GM18861 (cell line): ENCODE data around the gene RELCH.

ENCODE experiments used
- ATAC-seq: cut with Tn5 transposase; IDR thresholded peaks from one replicate; pipeline ENCODE4 v1.9.1; 2021; ENCODE audit not compliant: unreplicated experiment

RELCH gene

DNA sequence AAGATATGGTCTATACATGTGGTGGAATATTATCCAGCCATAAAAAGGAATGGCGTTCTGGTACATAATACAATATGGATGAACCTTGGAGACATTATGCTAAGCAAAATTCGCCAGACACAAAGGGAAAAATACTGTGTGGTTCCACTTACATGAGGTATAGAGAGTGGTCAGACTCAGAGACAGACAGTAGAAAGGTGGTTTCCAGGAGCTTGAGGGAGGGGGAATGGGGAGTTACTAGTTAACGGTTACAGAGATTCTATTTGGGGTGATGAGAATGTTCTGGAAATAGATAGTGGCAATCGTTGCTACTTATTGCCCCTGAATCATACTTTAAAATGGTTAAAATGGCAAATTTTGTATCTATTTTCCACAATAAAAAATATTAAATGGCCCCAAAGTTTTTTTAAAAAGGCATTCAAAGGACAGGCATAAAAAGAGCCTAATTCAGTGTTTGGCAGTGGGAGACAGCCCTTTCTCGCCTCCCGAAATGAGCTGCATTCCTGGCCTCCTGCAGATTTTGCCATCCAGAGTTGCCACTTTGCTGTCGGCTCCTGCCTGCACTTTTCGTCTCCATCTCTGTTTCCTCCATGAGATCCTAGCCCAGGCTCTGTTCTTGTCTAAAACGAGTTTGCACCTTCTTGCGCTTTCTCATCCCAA is 151.5 kb downstream of the RELCH start:
- ATAC-seq = peak; percentile 58

DNA sequence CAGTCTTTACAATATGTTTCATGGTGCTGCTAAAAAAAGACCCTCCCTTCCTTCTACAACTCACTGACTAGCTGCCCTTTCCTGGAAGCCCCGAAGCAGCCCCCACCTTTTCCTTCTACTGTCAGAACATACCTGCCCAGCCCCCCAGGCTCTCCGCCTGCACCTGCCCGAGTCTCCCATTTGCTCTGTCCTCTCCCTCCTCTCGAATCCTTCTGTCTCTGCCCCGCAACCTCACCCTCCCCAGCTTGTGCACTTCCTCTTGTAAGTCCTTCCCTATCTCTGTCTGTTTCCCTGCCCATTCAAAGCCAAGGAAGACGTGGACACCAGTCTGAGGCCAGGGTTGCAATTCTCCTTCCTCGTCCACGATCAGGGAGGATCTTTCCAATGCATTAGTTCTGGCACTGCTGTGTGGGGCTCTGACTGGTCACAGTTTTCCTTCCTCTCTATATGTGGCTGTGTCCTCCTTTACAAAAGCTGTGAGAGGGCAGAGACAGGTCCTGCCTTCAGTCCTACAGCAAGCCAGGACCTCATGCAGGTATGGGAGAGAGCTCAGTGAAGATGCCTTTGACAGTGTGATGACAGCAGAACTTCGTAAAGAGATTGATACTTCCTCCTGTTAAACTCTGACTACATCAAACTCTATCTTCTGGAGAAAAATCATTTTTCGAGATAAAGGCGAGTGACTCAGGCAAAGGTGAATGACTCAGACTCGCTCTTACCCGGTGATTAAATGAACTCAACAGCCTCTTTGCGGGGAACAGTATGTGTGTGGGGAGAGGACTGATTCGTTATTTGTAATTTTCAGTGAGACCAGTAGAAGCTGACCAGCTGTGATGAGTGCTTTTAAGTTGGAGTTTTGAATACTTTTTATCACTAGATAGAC is 152.3 kb downstream of the RELCH start:
- no peak for ATAC-seq

DNA sequence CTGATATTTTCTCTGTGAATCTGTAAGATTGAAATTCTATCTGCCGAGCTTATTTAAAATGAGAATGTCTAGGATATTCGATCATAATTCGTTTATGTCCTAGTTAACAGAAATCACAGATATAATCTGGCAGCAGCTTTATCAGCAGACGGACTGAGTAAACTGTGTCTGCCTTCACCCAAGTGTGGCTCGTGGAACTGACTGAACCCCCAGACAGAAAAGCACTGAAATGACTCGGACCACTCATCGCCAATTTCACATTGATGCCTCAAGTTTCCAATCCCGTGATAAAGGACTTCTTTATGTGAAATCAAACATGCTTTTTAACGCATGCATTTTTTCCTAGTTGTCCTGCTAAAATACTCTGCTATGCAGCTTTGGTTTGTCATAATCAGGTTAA is 153.9 kb downstream of the RELCH start:
- no peak for ATAC-seq

DNA sequence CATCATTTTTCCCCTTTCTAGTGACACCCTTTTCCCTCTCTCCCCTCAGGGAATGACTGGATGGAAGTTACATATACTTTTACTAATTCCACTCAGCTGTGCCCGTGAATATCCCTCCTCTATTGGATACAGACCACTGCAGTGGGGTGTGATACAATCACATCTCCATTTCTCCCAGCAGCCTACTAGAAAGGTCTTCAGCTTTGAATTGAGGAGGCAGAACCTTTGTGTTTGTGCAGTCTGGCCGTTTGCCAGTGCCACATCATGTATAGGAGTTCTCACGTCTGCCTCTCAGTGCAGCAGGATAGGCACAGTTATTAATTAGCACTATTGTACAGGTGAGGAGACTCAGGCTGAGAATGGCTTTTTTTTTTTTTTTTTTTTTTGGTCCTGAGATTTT is 154.4 kb downstream of the RELCH start:
- ATAC-seq = no peak

DNA sequence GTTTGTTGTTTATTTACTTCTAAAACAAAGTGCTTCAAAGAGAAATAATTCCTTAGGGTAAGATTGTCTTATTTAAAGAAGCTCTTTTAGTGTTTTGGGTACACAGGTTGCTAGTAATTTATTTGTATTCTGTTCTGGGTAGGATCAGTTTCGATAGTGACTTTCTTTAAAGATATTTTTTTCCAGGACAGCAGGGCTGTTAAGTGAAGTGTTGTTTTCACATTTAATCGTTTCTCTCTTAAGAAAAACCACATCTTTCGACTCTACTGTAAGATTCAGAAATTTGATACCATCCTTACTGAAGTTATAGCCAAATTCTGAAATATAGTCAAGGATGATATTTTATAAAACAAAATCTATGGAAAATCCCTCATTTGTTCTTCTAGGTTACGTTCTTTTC is 155.8 kb downstream of the RELCH start:
- ATAC-seq = no peak

DNA sequence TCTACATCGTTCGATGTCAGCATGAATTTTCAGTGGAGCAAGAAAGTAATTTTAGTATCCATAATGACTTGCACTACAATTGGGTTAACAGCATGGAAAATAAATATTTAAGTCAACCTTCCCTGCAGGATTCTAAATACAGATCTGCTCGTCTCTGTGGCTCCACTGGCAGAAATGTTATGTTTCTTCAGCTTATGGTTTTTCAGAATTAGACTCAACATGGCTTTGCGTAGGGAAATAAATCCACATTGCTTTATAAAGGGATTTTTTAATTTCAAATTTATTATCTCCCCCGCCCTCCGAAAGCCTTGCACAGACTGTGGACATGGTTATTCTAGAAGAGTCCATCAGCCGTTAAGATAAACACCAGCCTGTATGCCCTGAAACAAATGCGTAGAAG is 156.3 kb downstream of the RELCH start:
- ATAC-seq = no peak

DNA sequence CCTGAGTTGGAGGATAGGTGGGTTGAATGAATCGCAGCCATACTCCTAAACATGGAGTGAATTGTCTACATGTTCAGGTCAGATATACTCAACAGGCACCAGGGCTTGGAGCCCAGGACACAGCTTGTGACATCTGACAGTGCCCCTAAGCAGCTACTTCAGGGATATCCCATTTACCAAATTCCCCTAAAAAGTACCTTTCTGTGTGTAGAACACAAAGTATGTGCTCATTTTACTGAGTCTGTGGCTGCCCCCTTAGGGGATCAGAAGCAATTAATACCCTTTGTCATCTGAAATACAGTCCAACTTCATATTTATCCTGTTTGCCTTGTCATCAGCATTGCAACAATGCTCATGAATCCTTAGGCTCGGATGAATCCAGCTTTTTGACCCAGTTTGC is 158.9 kb downstream of the RELCH start:
- no peak for ATAC-seq

DNA sequence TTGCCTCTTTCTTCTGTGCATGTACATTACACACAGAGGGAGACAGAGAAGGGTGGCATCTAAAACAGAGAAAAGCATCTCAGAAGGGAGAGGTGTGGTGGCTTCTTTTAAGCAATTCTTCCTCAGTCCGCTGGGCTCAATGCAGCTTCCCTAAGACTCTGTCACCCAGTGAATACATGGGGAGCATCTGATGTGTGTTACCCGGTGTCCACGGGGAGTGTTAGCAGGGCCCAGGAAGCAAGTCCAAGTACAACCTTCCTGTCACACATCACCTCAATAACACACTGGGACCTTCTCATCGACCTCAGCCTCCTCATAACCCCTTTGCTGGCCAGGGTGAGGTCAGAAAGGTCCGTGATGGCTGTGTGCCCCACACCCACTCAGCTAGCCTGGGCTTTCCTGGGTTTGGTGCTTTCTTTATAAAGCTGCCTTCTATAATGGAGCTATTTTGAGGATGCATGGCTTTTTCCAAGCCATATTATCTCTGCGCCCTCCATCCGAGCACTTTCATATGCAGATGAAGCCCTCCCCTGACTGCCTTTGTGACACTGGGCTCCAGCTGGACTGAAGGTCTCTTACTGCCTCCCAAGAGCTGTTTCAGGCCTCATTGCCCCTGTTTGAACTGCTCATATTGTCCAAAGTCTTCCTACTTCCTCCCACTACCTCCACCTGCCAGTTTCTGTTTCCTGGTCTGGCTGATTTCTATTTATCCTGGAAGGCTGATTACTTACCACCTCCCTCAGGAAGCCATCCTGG is 159.5 kb downstream of the RELCH start:
- no peak for ATAC-seq

DNA sequence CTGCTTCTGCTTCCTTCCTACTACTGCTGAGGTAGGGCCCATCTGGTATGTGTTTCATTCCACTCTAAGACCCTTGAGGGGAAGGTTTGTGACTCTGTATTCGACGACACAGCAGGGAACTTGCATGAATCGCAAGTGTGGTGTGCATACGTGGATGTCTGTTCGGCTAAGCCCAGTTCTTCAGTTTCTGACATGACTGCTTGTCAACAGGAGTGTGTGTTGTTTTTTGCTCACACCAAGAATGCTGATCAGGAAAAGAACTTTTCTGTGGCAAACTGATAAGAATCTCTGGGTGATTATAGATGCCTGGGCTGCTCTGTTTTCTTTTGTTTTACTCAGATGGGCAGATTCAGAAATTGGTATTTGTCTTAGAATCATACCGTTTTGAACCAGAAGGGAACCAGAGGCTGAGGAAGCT is 160.0 kb downstream of the RELCH start:
- ATAC-seq = no peak

DNA sequence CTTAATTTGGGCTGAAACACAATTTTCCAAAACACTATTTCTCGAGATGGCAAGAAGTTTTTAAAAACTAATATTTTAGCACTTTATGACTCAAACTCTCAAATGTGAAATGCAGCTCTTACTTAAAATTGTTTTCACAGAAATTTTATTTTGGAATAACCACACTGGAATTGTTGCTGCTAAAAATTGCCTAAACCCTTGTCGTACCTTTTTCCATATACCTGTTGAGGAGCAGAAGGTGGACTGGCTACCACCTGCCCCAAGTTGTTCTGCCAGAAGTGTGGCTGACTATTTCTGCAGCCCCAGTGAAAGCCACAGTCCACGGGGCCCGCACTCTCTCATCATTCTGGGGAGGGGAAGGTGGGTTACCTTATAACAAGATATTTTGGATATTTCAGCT is 161.4 kb downstream of the RELCH start:
- ATAC-seq = no peak

DNA sequence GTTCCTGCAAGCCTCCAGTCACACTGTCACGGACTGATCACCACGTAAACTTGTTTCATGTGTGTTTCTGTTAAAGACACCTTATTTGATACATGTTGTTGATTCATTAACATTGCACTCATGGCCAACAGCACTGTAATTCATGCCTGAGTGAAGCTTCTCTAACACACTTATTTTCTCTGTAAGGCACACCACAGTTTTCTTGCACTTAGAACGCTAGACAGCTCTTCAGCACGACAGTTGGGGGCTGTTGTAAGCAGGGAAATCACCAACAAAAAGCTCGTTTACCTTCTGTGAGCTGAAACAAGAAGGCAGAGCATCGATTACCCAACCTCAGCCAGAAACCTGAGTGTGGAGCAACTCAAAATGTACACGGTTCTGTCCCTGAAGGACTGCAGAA is 166.1 kb downstream of the RELCH start:
- no peak for ATAC-seq

DNA sequence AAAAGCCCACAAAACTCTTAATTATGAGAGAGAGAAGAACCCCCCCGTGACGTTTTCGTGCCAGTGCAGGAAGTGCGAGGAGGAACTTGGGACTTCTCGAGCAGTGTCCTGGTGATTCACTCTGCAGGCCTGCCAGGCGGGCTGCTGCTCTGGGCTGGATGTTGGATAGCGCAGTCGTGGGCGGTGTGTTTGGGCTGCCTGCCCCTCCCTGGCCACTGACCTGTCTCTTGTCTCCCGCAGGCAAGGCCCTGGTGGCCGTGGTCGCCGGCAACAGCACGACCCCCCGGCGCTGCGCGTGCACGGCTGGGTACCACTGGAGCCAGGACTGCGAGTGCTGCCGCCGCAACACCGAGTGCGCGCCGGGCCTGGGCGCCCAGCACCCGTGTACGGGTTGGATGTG is 167.1 kb downstream of the RELCH start:
- ATAC-seq = no peak

DNA sequence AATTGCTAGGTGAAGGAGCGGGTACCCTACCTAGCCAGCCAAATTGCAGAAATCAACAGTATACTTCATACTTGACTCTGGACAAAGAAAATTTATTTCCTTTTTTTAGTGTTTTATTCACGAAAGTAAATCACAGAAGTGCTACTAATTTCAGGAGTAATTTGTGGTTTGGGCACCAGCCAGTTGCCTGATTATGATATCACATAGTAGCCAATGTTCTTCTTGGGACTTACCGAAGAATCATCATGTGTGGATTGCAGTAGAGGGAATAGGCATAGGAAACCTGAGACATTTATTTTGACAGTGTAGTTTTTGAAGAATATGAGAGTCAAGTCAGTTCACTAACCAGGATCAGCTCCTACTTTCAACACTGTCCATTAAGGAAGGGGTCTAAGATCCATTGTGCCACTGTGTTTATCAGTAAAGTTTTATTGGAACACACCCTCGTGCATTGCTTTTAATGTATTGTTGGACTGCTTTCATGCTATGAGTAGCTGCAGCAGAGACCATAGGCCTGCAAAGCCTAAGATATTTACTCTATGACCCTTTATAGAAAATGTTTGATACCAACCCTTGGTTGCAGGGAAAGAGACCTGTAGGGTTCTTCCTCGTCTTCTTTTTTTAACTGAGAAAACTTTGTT is 170.1 kb downstream of the RELCH start:
- ATAC-seq = no peak
